ENCODE measurements around the gene BCAR3. TPM values are rescaled to one million over a fixed set of nuclear protein-coding genes. Genes with fewer than 3 reads are reported as not detected.
"Not testable (repeated sequence)": the region's sequence is repeated elsewhere in the genome, so short reads cannot be mapped to it uniquely, and the experiment has no call there.

The BCAR3 gene
- total RNA-seq, 1 experiment from 2014 or later: 9.3 TPM

GRCh38 chr1:93653656-93654055 is 28.0 kb downstream of the BCAR3 start:
- ChIA-PET CTCF (no interaction called here), POLR2A (no interaction called here)
- Histone ChIP-seq H3K27me3 (replicated peaks; ENCODE audit: control insufficient read depth, insufficient read depth, low read length) (no peaks in the 10 kb centered on the region), H3K4me3 (ENCODE audit: low read depth, low read length) (no peak overlapping the region), H3K4me1 (no peaks in the 10 kb centered on the region), H3K36me3 (ENCODE audit: control insufficient read depth, insufficient read depth, low read length) (no peaks in the 10 kb centered on the region), H3K9me3 (no peaks in the 10 kb centered on the region)
- H3K36me3 Mint-ChIP-seq (ENCODE audit: insufficient read depth, unreplicated experiment): peaks cover 2% of the 10 kb centered on the region
- no TSS peak for BruUV-seq (replicated peaks)
- no peaks in the 10 kb centered on the region for H3K27me3 Mint-ChIP-seq (ENCODE audit: insufficient read depth, unreplicated experiment)
- TF ChIP-seq CTCF (IDR thresholded peaks at IDR 0.05; ENCODE audit: insufficient read depth in 1 of 2, low read depth in 1 of 2, low read length in 1 of 2, severe bottlenecking in 1 of 2, unreplicated experiment in 1 of 2): no peak
- DNase-seq: no peak
- no peaks in the 10 kb centered on the region for H3K4me1 Mint-ChIP-seq (ENCODE audit: low read depth, unreplicated experiment)
- no peak overlapping the region for H3K4me3 Mint-ChIP-seq (ENCODE audit: unreplicated experiment)
- intact Hi-C loops (cut with micrococcal nuclease; ENCODE audit: unreplicated experiment): no loop called here
- no peaks in the 10 kb centered on the region for H3K9me3 Mint-ChIP-seq (ENCODE audit: unreplicated experiment)
- no peak overlapping the region for H3K27ac Mint-ChIP-seq (ENCODE audit: unreplicated experiment)

DNA sequence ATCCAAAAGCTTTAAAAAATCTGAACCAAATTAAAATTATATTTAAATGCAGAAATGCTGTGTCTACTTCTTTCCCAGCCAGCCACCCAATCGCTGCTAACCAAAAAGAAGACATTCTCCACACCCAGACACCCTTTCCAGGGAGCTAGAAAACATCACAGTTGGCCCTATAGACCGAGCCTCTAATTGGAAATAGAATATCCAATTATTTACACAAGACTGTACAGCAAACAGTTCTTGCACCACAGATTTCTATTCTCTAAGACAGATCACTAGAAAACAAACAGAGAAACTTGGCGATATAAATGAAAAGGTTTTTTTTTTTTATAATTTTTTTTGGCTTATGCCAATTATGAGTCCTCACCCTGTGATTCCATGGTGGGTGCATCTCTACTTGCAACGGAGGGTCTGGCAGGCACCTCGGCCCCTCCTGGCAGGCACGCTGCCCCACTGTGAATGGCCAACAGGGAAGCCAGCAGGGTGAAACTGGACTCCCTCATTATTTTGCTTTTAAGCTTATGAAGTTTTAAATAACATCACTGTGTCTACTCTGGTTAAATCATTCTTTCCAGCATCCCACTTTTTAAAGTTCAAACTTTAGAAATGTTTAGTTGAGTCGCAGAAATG is 29.2 kb downstream of the BCAR3 start:
- BruUV-seq (replicated peaks): no TSS peak
- Histone ChIP-seq H3K36me3 (ENCODE audit: control insufficient read depth, insufficient read depth, low read length) (no peaks in the 10 kb centered on the region), H3K9me3 (no peaks in the 10 kb centered on the region), H3K4me3 (ENCODE audit: low read depth, low read length) (no peak overlapping the region), H3K27me3 (replicated peaks; ENCODE audit: control insufficient read depth, insufficient read depth, low read length) (no peaks in the 10 kb centered on the region), H3K4me1 (no peaks in the 10 kb centered on the region)
- no peak overlapping the region for H3K27ac Mint-ChIP-seq (ENCODE audit: unreplicated experiment)
- no peak overlapping the region for H3K4me3 Mint-ChIP-seq (ENCODE audit: unreplicated experiment)
- H3K36me3 Mint-ChIP-seq (ENCODE audit: insufficient read depth, unreplicated experiment): peaks cover 5% of the 10 kb centered on the region
- ChIA-PET CTCF (no interaction called here), POLR2A (no interaction called here)
- H3K4me1 Mint-ChIP-seq (ENCODE audit: low read depth, unreplicated experiment): no peaks in the 10 kb centered on the region
- intact Hi-C loops (cut with micrococcal nuclease; ENCODE audit: unreplicated experiment): no loop called here
- TF ChIP-seq CTCF (IDR thresholded peaks at IDR 0.05; ENCODE audit: insufficient read depth in 1 of 2, low read depth in 1 of 2, low read length in 1 of 2, severe bottlenecking in 1 of 2, unreplicated experiment in 1 of 2): no peak
- no peak for DNase-seq
- H3K27me3 Mint-ChIP-seq (ENCODE audit: insufficient read depth, unreplicated experiment): no peaks in the 10 kb centered on the region
- H3K9me3 Mint-ChIP-seq (ENCODE audit: unreplicated experiment): no peaks in the 10 kb centered on the region

DNA sequence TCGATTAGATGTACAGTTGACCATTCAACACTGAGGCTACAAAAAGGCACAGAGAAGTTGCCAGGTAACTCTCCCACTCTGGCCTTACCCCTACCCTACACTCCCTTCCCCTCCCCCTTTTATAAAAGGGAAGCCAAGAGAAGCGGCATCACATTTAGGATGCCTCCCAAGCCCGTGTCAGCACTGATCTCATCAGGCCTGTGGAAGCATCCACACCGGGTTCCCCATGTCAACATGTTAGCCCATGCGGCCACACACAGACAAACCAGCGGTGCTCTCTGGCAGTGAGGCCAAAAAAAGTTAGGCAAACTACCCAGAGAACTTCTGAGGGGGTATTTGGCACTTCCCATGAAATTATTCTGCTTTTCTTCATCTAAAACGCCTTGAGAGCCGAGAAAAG is 29.9 kb downstream of the BCAR3 start:
- Histone ChIP-seq H3K36me3 (ENCODE audit: control insufficient read depth, insufficient read depth, low read length) (no peaks in the 10 kb centered on the region), H3K27me3 (replicated peaks; ENCODE audit: control insufficient read depth, insufficient read depth, low read length) (no peaks in the 10 kb centered on the region), H3K4me1 (no peaks in the 10 kb centered on the region), H3K9me3 (no peaks in the 10 kb centered on the region), H3K4me3 (ENCODE audit: low read depth, low read length) (no peak overlapping the region)
- no peak for TF ChIP-seq CTCF (IDR thresholded peaks at IDR 0.05; ENCODE audit: insufficient read depth in 1 of 2, low read depth in 1 of 2, low read length in 1 of 2, severe bottlenecking in 1 of 2, unreplicated experiment in 1 of 2)
- ChIA-PET CTCF (no interaction called here), POLR2A (no interaction called here)
- H3K27ac Mint-ChIP-seq (ENCODE audit: unreplicated experiment): no peak overlapping the region
- no peaks in the 10 kb centered on the region for H3K9me3 Mint-ChIP-seq (ENCODE audit: unreplicated experiment)
- H3K36me3 Mint-ChIP-seq (ENCODE audit: insufficient read depth, unreplicated experiment): peaks cover 5% of the 10 kb centered on the region
- BruUV-seq (replicated peaks): no TSS peak
- no peaks in the 10 kb centered on the region for H3K27me3 Mint-ChIP-seq (ENCODE audit: insufficient read depth, unreplicated experiment)
- H3K4me1 Mint-ChIP-seq (ENCODE audit: low read depth, unreplicated experiment): no peaks in the 10 kb centered on the region
- intact Hi-C loops (cut with micrococcal nuclease; ENCODE audit: unreplicated experiment): no loop called here
- H3K4me3 Mint-ChIP-seq (ENCODE audit: unreplicated experiment): no peak overlapping the region
- DNase-seq: no peak

GRCh38 chr1:93650159-93650558 is 31.5 kb downstream of the BCAR3 start:
- CTCF ChIA-PET; H3K36me3 Mint-ChIP-seq (ENCODE audit: insufficient read depth, unreplicated experiment); BruUV-seq (replicated peaks); H3K36me3 ChIP-seq (ENCODE audit: control insufficient read depth, insufficient read depth, low read length); H3K4me1 Mint-ChIP-seq (ENCODE audit: low read depth, unreplicated experiment); H3K27me3 ChIP-seq (replicated peaks; ENCODE audit: control insufficient read depth, insufficient read depth, low read length); DNase-seq; POLR2A ChIA-PET; H3K27ac Mint-ChIP-seq (ENCODE audit: unreplicated experiment); H3K4me3 Mint-ChIP-seq (ENCODE audit: unreplicated experiment); H3K4me3 ChIP-seq (ENCODE audit: low read depth, low read length); H3K9me3 Mint-ChIP-seq (ENCODE audit: unreplicated experiment); intact Hi-C loops (cut with micrococcal nuclease; ENCODE audit: unreplicated experiment); H3K9me3 ChIP-seq; H3K4me1 ChIP-seq; H3K27me3 Mint-ChIP-seq (ENCODE audit: insufficient read depth, unreplicated experiment): not testable (repeated sequence)

Data from Caco-2 (cell line).